A549 treated with RU486 at 1 μM for 4 hours (cell line): ENCODE measurements around the gene RNPS1. TPM values are rescaled to one million over a fixed set of nuclear protein-coding genes. Genes with fewer than 3 reads are reported as not detected.

Experiments
- total RNA-seq: library from RNA; stranded (reverse); fragments of 200-300 nt; extraction: Qiagen RNA extraction; gene quantifications from 5 replicates; pipeline ENCODE4 v1.2.3, GENCODE V29; 2022; ENCODE audit warnings: low read depth

Gene RNPS1
- 263 to 286 TPM (median 267 TPM) in 5 replicates for total RNA-seq

GRCh38 chr16:2267913-2268666 is at the start of gene RNPS1:
RNPS1 (minus strand) TSS chr16:2268126; CDS start chr16:2264643, 3,483 bp downstream.

GRCh38 chr16:2251296-2252111 is 16.4 kb downstream of the RNPS1 start, which contains the start of gene ECI1:
ECI1 (minus strand) TSS chr16:2251587; CDS start chr16:2251566, 21 bp downstream.

GRCh38 chr16:2236337-2237101 is 31.4 kb downstream of the RNPS1 start, which contains the start of gene DNASE1L2:
DNASE1L2 (plus strand) TSS chr16:2236444; CDS start chr16:2236817, 373 bp downstream.

GRCh38 chr16:2223221-2223941 is 44.5 kb downstream of the RNPS1 start, which contains the start of gene E4F1:
E4F1 (plus strand) TSS chr16:2223591; CDS start chr16:2223614, 23 bp downstream.

GRCh38 chr16:2214719-2214968 is 53.3 kb downstream of the RNPS1 start, which contains the start of gene PGP:
PGP (minus strand) TSS chr16:2214840; CDS start chr16:2214777, 63 bp downstream.

GRCh38 chr16:2210386-2211365 is 57.2 kb downstream of the RNPS1 start, which contains the start of gene BRICD5:
BRICD5 (minus strand) TSS chr16:2210863; CDS start chr16:2210833, 30 bp downstream.

GRCh38 chr16:2205104-2205966 is 62.6 kb downstream of the RNPS1 start, which contains the start of gene MLST8:
MLST8 (plus strand) TSS chr16:2205454; CDS start chr16:2206086, 632 bp downstream.

Other genes starting within 250 kb of the RNPS1 start
- gene NPW, start 248.3 kb downstream of the RNPS1 start, total RNA-seq = 0.92 to 2.0 TPM (median 1.0 TPM) in 4 of 5 replicates, not detected in the other
- gene NHERF2, start 241.2 kb downstream of the RNPS1 start, total RNA-seq = 34.8 to 57.8 TPM (median 54.9 TPM) in 5 replicates
- gene NTHL1, start 220.3 kb downstream of the RNPS1 start, total RNA-seq = 30.8 to 47.1 TPM (median 43.6 TPM) in 5 replicates
- 27.9 to 39.7 TPM (median 36.6 TPM) in 5 replicates for gene TSC2, start 220.1 kb downstream of the RNPS1 start, total RNA-seq
- gene PKD1, start 132.2 kb downstream of the RNPS1 start, total RNA-seq = 37.4 to 56.1 TPM (median 48.8 TPM) in 5 replicates
- gene RAB26, start 119.5 kb downstream of the RNPS1 start, total RNA-seq = 2.7 to 5.0 TPM (median 4.0 TPM) in 5 replicates
- 39.8 to 58.6 TPM (median 51.7 TPM) in 5 replicates for gene TRAF7, start 112.3 kb downstream of the RNPS1 start, total RNA-seq
- gene CASKIN1, start 71.5 kb downstream of the RNPS1 start, total RNA-seq = 0.26 to 0.95 TPM (median 0.49 TPM) in 5 replicates
- 35.7 to 53.7 TPM (median 52.7 TPM) in 5 replicates for gene MLST8, start 62.7 kb downstream of the RNPS1 start, total RNA-seq
- 2.9 to 6.6 TPM (median 4.6 TPM) in 5 replicates for gene BRICD5, start 57.3 kb downstream of the RNPS1 start, total RNA-seq
- 16.8 to 38.1 TPM (median 35.4 TPM) in 5 replicates for gene PGP, start 53.3 kb downstream of the RNPS1 start, total RNA-seq
- 17.8 to 28.1 TPM (median 24.2 TPM) in 5 replicates for gene E4F1, start 44.5 kb downstream of the RNPS1 start, total RNA-seq
- gene DNASE1L2, start 31.7 kb downstream of the RNPS1 start, total RNA-seq = 0.56 to 1.4 TPM (median 1.2 TPM) in 5 replicates
- 45.6 to 91.2 TPM (median 87.6 TPM) in 5 replicates for gene ECI1, start 16.5 kb downstream of the RNPS1 start, total RNA-seq
- 13.6 to 20.1 TPM (median 17.0 TPM) in 5 replicates for gene ABCA3, start 72.6 kb upstream of the RNPS1 start, total RNA-seq
- gene CCNF, start 161.3 kb upstream of the RNPS1 start, total RNA-seq = 20.4 to 25.0 TPM (median 23.0 TPM) in 5 replicates
- 16.3 to 24.0 TPM (median 22.7 TPM) in 5 replicates for gene TEDC2, start 192.0 kb upstream of the RNPS1 start, total RNA-seq
- 0.05 to 0.15 TPM in 2 of 5 replicates, not detected in the others for gene NTN3, start 203.2 kb upstream of the RNPS1 start, total RNA-seq
- gene TBC1D24, start 207.0 kb upstream of the RNPS1 start, total RNA-seq = 5.9 to 8.4 TPM (median 7.1 TPM) in 5 replicates
- gene ATP6V0C, start 245.8 kb upstream of the RNPS1 start, total RNA-seq = 133 to 299 TPM (median 268 TPM) in 5 replicates